HG03108 (cell line): ENCODE measurements around the gene AIRE.
"Not testable (repeated sequence)": the region's sequence is repeated elsewhere in the genome, so short reads cannot be mapped to it uniquely, and the experiment has no call there.

Source experiments
- ATAC-seq: cut with Tn5 transposase; IDR thresholded peaks from one replicate; pipeline ENCODE4 v1.9.1; 2021; ENCODE audit warnings: moderate library complexity; ENCODE audit not compliant: unreplicated experiment

Gene AIRE

GRCh38 chr21:44334329-44335030, 48.8 kb downstream of the AIRE start:
- no peak for ATAC-seq

GRCh38 chr21:44335266-44336059, 49.8 kb downstream of the AIRE start:
- ATAC-seq = no peak

GRCh38 chr21:44337449-44337848, 51.8 kb downstream of the AIRE start:
- no peak for ATAC-seq

- ATAC-seq = no peak
These were observed 52.5 kb downstream of the AIRE start for GRCh38 chr21:44337941-44338895.

GRCh38 chr21:44338971-44339910, 53.6 kb downstream of the AIRE start, which contains the start of gene CFAP410:
Gene CFAP410, minus strand, starts transcription at chr21:44339390. Its CDS starts 196 bp downstream, at chr21:44339194.
- peak; percentile 85 for ATAC-seq

GRCh38 chr21:44341726-44342458, 56.2 kb downstream of the AIRE start:
- not testable (repeated sequence) for ATAC-seq

- ATAC-seq = not testable (repeated sequence)
These were observed 57.3 kb downstream of the AIRE start for GRCh38 chr21:44342981-44343380.

GRCh38 chr21:44344541-44345183, 59.0 kb downstream of the AIRE start:
- ATAC-seq = no peak

- no peak for ATAC-seq
These were observed 59.8 kb downstream of the AIRE start for GRCh38 chr21:44345495-44345894.

GRCh38 chr21:44347911-44348451, 62.3 kb downstream of the AIRE start:
- no peak for ATAC-seq
